Measurements from ENCODE around the gene IDUA.
A peak's percentile ranks its signal among the peaks of the same experiment; 100 is the strongest.

The IDUA gene

GRCh38 chr4:1022739-1023066 lies 35.9 kb downstream of the IDUA start:
- TF ChIP-seq CTCF (IDR thresholded peaks at IDR 0.05; ENCODE audit: extremely low read depth, missing control alignments): no peak
- DNase-seq (ENCODE audit: low spot score): no peak

GRCh38 chr4:1023075-1023640 lies 36.3 kb downstream of the IDUA start:
- no peak for TF ChIP-seq CTCF (IDR thresholded peaks at IDR 0.05; ENCODE audit: extremely low read depth, missing control alignments)
- DNase-seq (ENCODE audit: low spot score): no peak

DNA sequence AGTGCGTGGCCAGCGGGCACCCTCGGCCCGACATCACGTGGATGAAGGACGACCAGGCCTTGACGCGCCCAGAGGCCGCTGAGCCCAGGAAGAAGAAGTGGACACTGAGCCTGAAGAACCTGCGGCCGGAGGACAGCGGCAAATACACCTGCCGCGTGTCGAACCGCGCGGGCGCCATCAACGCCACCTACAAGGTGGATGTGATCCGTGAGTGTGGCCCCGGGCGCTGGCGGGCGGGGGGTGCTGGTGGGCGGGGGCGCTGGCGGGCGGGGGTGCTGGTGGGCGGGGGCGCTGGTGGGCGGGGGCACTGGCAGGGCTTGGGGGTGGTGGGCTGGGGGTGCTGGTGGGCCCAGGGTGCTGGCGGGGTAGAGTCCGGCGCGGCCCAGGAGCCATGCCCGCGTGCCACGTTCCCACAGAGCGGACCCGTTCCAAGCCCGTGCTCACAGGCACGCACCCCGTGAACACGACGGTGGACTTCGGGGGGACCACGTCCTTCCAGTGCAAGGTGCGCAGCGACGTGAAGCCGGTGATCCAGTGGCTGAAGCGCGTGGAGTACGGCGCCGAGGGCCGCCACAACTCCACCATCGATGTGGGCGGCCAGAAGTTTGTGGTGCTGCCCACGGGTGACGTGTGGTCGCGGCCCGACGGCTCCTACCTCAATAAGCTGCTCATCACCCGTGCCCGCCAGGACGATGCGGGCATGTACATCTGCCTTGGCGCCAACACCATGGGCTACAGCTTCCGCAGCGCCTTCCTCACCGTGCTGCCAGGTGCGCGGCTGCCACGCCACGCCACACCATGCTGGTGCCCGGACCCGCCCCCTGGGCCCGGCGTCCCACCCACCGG lies 37.3 kb downstream of the IDUA start:
- DNase-seq (ENCODE audit: low spot score): no peak
- TF ChIP-seq CTCF (IDR thresholded peaks at IDR 0.05; ENCODE audit: extremely low read depth, missing control alignments): no peak

DNA sequence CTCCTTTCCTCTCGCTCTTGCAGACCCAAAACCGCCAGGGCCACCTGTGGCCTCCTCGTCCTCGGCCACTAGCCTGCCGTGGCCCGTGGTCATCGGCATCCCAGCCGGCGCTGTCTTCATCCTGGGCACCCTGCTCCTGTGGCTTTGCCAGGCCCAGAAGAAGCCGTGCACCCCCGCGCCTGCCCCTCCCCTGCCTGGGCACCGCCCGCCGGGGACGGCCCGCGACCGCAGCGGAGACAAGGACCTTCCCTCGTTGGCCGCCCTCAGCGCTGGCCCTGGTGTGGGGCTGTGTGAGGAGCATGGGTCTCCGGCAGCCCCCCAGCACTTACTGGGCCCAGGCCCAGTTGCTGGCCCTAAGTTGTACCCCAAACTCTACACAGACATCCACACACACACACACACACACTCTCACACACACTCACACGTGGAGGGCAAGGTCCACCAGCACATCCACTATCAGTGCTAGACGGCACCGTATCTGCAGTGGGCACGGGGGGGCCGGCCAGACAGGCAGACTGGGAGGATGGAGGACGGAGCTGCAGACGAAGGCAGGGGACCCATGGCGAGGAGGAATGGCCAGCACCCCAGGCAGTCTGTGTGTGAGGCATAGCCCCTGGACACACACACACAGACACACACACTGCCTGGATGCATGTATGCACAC lies 38.2 kb downstream of the IDUA start:
- TF ChIP-seq CTCF (IDR thresholded peaks at IDR 0.05; ENCODE audit: extremely low read depth, missing control alignments): no peak
- DNase-seq (ENCODE audit: low spot score): no peak

DNA sequence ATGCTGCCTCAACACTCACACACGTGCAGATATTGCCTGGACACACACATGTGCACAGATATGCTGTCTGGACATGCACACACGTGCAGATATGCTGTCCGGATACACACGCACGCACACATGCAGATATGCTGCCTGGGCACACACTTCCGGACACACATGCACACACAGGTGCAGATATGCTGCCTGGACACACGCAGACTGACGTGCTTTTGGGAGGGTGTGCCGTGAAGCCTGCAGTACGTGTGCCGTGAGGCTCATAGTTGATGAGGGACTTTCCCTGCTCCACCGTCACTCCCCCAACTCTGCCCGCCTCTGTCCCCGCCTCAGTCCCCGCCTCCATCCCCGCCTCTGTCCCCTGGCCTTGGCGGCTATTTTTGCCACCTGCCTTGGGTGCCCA lies 39.3 kb downstream of the IDUA start:
- DNase-seq (ENCODE audit: low spot score): peak; percentile 95
- no peak for TF ChIP-seq CTCF (IDR thresholded peaks at IDR 0.05; ENCODE audit: extremely low read depth, missing control alignments)

GRCh38 chr4:1027219-1027914 lies 40.5 kb downstream of the IDUA start:
- no peak for TF ChIP-seq CTCF (IDR thresholded peaks at IDR 0.05; ENCODE audit: extremely low read depth, missing control alignments)
- DNase-seq (ENCODE audit: low spot score): no peak

DNA sequence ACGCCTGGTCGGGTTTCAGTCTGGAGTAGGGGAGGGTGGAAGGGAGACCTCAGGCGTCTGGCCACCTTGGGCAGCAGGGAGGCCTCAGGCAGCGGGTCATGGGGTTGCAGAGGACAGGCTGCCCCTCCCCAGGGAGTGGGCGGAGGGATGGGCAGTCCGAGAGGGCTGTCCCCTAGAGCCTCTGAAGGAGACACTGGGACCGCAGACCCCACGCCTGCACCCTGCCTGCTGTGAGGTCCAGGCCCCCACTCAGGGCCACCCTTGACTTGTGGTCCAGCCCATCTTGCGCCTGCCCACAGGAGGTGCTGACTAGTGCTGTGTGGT lies 41.0 kb downstream of the IDUA start:
- DNase-seq (ENCODE audit: low spot score): no peak
- TF ChIP-seq CTCF (IDR thresholded peaks at IDR 0.05; ENCODE audit: extremely low read depth, missing control alignments): no peak
